GM12865 (cell line): ENCODE results near the gene HAT1.

Experiments used
- DNase-seq: peaks from one replicate; pipeline ENCODE4 v3.0.0; 2010; ENCODE audit warnings: low read depth
- H3K4me3 ChIP-seq: 2 replicates; pipeline ENCODE4 v1.5.1; 2011; ENCODE audit warnings: mild to moderate bottlenecking, low read depth, low read length, control low read depth
- CTCF ChIP-seq: IDR thresholded peaks from 2 replicates; pipeline ENCODE4 v1.5.1; 2011; ENCODE audit warnings: low read length, control low read depth, low read depth, inconsistent platforms; ENCODE audit not compliant: insufficient read depth; ENCODE audit errors: missing control alignments

The HAT1 gene

GRCh38 chr2:172013396-172013795 is 91.1 kb downstream of the HAT1 start:
- DNase-seq, result peak; percentile 54
- no peak overlapping the region for H3K4me3 ChIP-seq
- no peak for TF ChIP-seq CTCF

- TF ChIP-seq CTCF, result no peak
- H3K4me3 ChIP-seq, result no peak overlapping the region
- no peak for DNase-seq
Observed at GRCh38 chr2:172021074-172021931, 99.0 kb downstream of the HAT1 start.

GRCh38 chr2:172021955-172022354 is 99.7 kb downstream of the HAT1 start:
- no peak overlapping the region for H3K4me3 ChIP-seq
- no peak for TF ChIP-seq CTCF
- no peak for DNase-seq

GRCh38 chr2:172031536-172031935 is 109.3 kb downstream of the HAT1 start:
- no peak overlapping the region for H3K4me3 ChIP-seq
- no peak for DNase-seq
- TF ChIP-seq CTCF, result no peak
